Kidney tubule cell (primary cell): ENCODE data around the gene AGBL1.

Source experiments
- DNase-seq: peaks from one replicate; pipeline ENCODE4 v3.0.0-alpha.2; 2018; ENCODE audit warnings: low spot score

AGBL1 gene

GRCh38 chr15:86813892-86814291 lies 734.2 kb downstream of the AGBL1 start:
- DNase-seq: no peak

DNA sequence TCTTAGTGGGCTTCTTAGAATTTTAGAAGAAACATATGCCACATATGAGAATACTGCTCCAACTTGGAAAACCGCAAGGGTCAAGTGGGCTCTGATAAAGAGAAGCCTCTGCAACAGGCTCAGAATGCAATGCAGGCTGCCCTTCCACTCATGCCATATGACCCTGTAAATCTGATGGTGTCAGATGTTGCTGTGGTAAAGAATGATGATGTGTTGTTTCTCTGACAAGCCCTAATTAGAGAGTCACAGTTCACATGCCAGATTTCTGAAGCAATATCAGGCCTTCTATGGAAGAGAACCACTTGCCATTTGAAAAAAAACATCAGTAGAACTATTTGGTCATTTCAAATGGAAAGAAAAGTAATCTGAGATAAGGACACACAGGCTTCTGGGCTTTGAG lies 749.6 kb downstream of the AGBL1 start:
- no peak for DNase-seq

DNA sequence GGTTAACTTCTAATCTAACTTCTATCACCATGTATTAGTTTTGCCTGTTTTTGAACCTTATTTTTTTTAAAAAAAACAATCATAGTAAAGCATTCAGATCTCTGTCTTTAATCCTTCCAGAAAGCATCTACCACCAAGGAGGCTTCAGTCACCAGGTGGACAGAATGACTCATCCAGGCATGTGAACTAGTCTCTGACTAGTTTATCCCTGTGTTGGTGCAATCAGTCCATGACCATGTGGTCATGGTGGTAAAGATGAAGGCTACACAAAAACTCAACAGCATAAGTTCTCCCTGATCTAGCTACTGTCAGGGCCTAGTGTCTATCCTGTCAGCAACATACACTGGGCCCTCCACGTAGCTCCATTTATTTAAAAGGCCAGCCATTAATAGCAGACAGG lies 750.6 kb downstream of the AGBL1 start:
- peak; percentile 33 for DNase-seq

DNA sequence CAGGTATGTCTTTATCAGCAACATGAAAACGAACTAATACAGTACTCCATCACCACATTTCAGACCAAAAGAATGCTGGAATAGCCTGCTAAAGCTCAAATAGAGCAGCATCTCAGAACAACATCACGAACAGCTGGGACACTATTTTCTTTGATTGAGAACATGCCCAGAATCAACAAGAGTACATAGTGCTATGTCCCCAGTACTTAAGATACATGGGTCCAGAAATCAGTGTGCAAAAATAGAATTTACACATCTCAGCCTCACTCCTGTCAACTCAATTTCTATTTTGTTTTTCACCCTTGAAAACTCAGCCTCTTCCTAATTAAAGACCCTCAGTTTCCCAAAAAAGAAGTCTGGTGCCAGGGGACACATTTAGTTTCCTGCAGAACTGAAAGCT lies 753.9 kb downstream of the AGBL1 start:
- no peak for DNase-seq

DNA sequence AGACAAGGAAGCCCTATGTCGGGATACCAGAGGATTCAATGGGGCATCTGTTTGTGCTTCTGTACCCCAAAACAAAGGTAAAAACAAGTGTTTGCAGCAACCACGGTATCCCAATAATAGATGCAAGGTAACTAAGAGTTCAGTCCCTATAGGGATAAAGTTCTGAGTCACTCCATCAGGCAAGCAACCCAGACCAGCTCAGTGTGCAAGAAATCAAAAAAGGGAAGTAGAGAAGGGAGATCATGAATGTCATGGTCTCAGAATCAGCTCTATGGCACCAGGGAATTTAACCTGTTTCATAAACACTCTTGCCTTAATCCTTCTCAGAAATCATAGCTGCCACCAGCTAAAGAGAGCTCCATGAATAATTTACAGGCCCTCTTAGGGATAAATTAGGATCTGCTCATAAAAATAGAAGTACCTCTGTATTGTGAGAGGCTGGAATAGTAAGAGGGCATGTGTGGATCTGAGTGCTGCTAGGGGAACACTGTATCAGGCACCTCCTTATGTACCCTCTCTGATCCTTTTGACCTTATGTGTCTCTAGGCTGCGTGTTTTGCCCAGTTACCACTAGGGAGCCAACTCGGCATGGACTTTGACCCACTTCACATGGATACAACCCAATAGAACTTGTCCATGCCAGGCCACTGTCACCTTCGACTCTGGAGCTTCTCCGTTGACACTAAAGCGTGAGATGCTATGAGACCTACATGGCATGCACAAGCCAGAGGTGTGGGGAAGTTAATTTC lies 754.6 kb downstream of the AGBL1 start:
- no peak for DNase-seq

DNA sequence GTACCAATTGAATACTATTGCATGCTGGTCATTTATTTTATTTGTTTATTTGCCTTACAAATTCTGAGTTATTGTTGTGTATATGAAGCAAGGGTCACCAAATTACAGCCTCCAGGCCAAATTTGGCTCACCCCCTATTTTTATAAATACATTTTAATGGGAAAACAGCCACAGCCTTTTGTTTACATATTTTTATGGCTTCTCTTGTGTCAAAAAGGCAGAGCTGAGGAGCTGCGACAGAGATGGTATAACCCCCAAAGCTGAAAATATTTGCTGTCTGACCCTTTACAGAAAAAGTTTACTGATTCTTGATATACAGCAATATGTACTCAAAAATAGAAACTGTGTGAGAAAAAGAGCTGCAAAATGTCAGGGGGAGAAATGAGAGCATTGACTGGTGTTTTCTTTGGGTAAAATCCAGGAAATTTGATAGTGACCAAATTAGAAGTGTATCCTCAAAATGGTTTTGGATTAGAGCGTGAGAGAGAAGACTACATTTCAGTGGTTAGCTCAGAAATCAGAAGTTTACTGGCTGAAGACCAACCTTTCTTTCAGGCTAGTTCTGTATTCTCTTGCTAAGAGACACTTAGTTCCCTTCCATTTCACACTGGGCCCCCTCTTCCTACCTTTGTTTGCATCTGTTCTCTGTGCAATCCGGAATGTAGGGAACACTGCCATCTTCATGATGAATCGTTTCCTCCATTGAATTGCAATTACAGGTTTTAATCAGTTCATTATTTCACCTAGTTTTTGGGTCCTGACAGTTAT lies 757.8 kb downstream of the AGBL1 start:
- no peak for DNase-seq

DNA sequence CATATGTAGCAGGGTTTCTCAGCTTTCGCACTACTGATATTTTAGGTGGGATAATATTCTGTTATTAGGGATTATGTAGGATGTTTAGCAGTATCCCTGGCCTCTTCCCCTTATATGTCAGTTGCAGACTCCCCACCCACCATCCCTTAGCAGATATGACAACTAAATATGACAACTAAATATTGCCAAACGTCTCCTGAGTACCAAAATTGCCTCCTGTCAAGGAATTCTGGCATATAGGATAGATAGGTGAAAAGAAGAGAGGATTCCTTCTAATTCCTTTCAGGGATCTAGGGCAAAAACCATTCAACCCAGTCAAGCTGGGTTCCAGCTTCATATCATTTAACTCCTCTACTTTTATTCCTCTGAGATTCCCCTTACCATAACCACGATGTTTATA lies 759.8 kb downstream of the AGBL1 start:
- no peak for DNase-seq

GRCh38 chr15:86840996-86841395 lies 761.3 kb downstream of the AGBL1 start:
- no peak for DNase-seq

GRCh38 chr15:86842199-86842598 lies 762.5 kb downstream of the AGBL1 start:
- no peak for DNase-seq

- no peak for DNase-seq
Observed at GRCh38 chr15:86846036-86846435, 766.4 kb downstream of the AGBL1 start.

- DNase-seq: no peak
Observed at GRCh38 chr15:86849136-86849535, 769.5 kb downstream of the AGBL1 start.

DNA sequence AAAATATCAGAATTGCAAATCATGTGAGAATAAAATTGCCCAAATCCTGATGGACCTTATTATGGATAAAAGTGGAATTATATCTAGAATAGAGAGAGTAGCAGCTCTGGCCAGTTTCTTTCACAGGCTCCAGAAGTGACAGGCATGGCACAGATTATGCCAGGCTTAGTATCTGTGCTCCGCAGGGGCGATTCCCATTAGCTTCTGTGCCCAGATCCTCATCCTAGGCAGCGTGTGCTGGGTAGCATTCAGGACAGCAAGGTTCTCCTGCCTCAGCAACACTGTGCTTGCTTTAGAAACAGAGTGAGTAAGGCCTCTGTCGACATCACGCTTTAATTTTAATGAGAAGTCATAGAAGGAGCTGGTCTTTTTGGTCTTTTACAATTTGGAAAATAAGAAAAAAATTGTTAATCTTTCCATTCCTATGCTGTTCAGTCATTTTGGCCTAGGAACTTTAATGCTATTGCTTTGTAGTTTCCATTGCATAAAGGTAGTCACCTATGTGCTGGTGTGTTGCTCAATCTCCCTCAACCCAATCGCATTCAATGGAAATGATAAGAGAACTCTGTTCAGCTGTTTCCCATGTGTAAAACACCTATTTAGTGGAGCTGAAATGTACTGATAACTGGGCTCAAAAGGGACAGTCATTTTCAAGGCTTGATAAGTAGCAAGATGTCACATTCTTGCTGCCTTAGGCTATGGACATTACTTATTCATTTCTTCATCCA lies 770.1 kb downstream of the AGBL1 start:
- DNase-seq: no peak

DNA sequence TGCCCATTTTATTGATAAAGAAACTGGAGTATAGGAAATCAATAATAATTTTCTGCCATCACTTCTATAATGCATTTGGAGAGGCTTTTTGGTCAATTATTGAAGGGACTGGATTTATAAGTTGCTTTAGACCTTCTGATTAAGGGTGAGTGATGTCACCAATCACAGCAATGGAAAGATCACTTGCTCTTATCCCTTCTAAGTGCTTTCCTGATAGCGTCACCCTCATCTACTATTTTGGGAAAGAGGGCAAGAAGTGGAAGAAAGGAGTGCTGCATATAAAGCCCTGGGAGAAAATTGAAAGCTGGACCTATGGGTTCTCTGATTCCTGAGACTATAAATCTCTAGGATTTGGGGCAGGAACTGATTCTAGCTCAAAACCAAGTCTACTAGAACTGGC lies 771.3 kb downstream of the AGBL1 start:
- no peak for DNase-seq

DNA sequence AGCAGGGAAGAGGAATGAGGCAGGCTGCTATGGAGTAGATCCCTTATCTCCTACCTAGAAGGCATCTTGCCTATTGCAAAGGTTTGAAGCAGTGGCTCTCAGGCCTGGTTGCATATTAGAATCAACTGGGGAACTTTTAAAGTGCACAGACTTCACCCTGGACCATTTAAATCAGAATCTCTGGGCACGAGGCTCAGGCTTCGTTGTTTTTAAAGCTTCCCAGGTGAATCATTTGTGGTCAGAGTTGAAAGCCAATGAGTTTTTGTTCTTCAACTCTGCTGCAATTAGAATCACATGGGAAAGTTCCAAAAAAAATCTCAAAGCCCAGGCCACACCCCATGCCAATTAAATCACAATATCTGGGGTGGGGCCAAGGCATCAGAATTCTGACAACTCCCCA lies 773.1 kb downstream of the AGBL1 start:
- DNase-seq: no peak

DNA sequence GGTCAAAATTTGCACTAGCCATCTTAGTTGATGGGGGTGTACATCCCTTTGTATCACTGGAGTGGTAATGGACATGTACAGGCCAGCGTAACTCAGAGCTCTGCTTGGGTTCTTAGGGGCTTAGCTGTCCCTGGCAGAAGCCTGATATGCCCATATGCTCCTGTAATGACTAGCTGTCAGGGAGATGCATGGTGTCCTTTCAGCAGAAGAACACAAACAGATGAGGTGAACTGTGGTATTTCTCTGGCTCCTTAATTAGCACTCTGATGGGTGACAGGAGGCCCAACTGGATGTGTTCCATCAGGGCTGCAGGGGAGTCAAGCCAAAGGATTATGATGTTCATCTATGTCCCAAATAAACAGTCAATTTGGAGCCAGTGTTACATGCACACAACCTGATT lies 774.5 kb downstream of the AGBL1 start:
- no peak for DNase-seq

DNA sequence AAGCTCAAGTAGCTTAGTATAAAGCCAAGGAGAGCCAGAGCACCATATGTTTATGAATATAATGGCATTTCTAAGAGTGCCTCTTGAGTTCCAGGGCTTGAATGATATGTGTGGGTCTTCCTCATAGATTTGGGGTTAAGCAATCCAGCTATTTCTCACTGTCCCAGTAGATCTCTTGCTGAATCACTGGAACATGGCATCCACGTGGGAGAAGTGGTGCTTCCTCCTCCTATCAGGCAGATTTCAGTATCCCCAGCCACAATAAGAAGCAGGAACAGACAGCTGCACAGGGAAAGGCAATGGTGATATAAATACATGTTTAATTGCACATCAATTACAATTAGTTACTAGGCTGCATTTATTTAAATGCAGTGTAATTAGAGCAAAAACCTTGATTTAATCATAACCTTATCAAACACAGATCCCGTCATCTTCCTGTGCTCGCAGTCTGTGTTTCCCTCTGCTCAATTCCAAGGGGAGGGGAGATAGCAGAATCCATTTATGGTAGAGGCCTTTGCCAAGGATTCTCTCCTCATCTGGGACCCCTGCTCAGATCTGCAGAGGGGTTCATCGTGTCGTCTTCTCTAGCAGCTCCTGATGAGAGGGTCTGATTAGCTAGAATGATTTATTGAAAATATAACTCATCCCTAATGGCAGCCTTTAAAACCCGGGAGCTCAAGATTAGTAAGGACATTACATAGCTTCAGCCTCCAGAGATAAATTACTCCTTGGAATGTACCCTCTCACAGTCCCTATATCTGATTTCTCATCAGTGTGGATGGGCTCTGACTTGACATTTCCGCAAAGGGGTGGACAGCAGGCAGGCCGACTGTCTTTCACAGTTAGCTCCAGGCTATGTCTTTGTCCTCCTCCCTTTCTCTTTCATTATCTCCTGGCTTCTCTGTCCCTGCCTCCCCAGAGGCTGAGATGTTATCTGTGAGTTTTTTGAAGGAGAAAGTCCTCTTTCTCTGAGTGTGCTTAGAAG lies 775.9 kb downstream of the AGBL1 start:
- DNase-seq: no peak

DNA sequence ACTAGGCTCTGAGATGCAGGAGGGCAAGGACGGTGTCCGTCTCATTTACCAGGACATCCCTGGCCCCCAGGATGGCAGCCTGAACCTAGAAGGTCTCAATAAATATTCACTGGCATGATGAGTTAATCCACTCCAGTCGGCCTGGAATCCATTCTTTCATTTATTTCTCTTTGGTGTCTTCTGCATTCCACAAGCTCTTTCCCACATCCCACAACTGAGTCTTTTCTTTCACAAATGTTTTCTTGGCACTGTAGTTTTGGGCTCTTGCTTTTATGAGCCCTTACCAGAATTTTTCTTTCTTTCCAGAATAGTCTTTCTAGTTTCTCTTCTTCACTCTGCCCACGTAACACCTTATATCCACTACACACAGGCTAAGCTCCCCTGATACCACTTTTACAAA lies 778.0 kb downstream of the AGBL1 start:
- no peak for DNase-seq

GRCh38 chr15:86863226-86863915 lies 783.7 kb downstream of the AGBL1 start:
- DNase-seq: peak; percentile 78

- no peak for DNase-seq
Observed at GRCh38 chr15:86865920-86866319, 786.2 kb downstream of the AGBL1 start.

DNA sequence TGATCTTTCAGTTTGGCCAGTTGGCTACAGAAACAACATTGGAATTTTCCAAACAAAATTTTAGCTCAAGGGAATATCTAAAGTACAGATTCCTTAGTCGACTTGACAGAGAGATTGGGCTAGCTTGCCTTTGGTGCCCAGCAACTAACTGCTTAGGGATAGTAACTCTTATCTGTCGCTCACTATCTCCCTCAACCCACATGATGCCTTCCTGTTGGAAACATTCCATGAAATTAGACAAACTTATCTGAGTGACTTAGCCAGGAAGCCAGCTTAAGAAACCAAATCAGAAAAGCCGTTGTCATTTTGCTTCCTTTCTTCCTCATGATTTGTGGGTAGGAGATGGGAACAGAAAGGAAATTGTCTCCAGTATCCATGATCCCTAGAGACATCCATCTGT lies 791.2 kb downstream of the AGBL1 start:
- DNase-seq: no peak

GRCh38 chr15:86871964-86872363 lies 792.3 kb downstream of the AGBL1 start:
- DNase-seq: no peak
